GM12872 (cell line): ENCODE data around the gene SLC34A1.

ENCODE experiments used
- TF ChIP-seq, protein P1 (sequence below): IDR thresholded peaks from 3 replicates; pipeline ENCODE4 v1.5.1; 2011; ENCODE audit warnings: low read depth, mild to moderate bottlenecking, low read length, moderate library complexity; ENCODE audit not compliant: insufficient read depth

The SLC34A1 gene

DNA sequence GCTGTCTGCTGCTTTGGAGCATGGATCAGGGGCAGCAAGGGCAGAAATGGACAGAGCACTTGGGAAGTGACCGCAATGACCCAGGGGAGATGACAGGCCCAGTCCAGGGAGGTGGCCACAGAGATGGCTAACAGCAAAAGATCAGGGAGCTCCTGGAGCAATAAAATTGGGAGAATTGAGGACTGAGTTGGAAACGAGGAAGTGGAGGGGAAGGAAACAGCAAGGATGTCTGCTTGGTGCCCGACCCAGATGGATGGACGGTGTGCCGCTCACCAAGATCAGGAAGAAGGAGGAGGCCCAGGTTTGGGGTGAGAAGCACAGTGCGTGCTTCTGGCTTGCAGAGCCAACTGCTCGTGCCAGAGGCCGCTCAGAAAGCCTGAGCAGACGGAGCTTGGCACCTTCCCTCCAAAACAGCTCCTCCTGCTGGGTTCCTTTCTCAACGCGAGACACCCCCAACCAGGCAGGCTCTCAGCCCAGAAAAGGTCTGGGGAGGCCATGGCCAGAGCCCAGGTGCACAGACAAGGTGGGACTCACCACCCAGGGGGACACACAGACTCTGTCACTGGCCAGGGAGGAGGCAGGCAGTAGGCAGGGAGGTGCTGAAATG lies 1.7 kb upstream of the SLC34A1 start:
- TF ChIP-seq, protein P1, sequence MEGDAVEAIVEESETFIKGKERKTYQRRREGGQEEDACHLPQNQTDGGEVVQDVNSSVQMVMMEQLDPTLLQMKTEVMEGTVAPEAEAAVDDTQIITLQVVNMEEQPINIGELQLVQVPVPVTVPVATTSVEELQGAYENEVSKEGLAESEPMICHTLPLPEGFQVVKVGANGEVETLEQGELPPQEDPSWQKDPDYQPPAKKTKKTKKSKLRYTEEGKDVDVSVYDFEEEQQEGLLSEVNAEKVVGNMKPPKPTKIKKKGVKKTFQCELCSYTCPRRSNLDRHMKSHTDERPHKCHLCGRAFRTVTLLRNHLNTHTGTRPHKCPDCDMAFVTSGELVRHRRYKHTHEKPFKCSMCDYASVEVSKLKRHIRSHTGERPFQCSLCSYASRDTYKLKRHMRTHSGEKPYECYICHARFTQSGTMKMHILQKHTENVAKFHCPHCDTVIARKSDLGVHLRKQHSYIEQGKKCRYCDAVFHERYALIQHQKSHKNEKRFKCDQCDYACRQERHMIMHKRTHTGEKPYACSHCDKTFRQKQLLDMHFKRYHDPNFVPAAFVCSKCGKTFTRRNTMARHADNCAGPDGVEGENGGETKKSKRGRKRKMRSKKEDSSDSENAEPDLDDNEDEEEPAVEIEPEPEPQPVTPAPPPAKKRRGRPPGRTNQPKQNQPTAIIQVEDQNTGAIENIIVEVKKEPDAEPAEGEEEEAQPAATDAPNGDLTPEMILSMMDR, result peak; percentile 51

GRCh38 chr5:177383181-177383580 lies 1.1 kb upstream of the SLC34A1 start:
- TF ChIP-seq, protein P1, result no peak

DNA sequence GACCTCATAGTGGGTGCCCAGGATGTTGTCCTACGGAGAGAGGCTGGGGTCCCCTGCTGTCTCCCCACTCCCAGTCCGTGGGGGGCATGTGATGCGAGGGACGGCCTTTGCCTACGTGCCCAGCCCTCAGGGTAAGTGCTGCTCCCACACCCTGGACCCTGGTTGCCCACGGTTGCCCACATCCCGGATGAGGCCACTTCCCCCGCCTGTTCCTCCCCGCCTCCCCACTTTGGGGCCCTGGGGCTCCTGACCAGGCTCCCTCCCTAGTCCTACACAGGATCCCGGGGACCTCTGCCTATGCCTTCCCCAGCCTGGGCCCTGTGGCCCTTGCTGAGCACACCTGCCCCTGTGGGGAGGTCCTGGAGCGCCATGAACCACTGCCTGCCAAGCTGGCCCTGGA lies 1.5 kb downstream of the SLC34A1 start:
- TF ChIP-seq, protein P1, result no peak

- TF ChIP-seq, protein P1, result no peak
These were observed 2.3 kb downstream of the SLC34A1 start for GRCh38 chr5:177386542-177386941.

DNA sequence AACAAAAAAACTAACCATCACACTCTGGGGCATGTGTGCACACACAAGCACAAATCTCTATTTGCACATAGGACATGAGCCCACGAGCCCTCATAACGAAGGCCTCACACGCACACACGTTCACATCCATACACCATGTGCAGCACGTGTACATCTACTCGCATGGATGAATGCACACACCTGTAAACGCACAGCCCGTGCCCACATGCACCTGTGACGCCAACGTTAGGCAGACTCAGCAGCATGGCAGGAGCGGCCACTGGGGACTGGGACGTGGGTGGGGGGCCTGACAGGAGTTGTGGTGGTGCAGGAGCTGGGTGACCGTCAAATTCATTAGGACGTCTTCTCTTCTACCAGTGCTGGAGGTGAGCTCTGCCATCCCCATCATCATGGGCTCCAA lies 3.2 kb downstream of the SLC34A1 start:
- TF ChIP-seq, protein P1, result no peak

DNA sequence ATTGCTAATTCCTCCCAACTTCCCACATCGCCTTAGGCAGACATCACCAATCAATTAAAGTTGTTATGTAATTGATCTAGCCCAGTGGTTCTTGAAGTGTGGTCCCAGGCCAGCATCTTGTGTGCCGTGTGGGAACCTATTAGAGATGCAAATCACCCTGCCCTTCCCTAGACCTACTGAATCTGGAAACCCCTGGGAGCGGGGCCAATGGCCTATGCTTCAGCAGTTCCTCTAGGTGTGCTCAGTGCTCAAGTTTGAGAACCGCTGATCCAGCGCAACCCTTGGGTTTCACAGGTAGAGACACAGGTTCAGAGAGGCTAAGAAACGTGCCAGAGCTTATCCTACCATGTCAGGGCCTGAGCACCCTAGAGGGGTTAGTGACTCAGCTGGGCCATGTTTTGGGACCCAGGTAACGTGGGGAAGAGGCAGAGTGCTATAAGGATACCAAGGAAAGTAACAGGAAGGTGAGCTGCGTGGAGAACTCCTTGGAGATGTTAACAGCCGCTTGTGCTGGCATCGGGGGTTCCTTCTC lies 4.4 kb downstream of the SLC34A1 start:
- TF ChIP-seq, protein P1, result no peak

- TF ChIP-seq, protein P1, result no peak
These were observed 5.3 kb downstream of the SLC34A1 start for GRCh38 chr5:177389241-177390169.
